Fibroblast of skin of right quadriceps (primary cell): Measurements from ENCODE around the gene PWWP2B.
"Not testable (repeated sequence)": the region's sequence is repeated elsewhere in the genome, so short reads cannot be mapped to it uniquely, and the experiment has no call there.

Experiments used
- DNase-seq: peaks from one replicate; pipeline ENCODE4 v3.0.0-alpha.2; 2013

The PWWP2B gene

DNA sequence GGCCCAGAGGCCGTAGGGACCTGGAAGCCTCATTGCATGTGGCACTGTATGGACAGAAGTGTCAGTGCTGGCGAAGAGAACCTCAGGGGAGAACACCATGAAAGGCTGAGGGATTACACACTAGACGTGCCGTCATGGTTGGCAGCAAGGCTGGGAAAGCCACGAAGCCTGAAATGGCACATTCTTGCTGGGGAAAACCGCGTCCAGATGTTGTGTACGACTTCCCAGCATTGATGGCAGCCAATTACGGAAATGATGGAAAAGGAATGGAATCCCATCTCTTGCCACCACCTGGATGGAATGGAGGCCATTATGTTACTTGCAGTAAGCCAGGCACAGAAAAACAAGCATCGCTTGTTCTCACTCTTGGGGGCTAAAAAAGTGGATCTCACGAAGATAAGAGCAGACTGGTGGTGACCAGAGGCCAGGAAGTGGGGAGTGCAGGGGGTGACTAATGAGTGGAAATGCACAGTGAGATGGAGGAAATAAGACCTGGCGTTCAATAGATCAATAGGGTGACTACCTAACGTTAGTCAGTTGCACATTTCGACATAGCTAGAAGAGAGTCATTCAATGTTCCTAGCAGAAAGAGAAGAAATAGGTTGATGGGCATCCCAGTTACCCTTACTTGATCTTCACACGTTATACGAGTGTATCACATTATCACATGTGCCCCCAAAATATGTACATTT, 14.6 kb upstream of the PWWP2B start:
- peak; percentile 88 for DNase-seq

DNA sequence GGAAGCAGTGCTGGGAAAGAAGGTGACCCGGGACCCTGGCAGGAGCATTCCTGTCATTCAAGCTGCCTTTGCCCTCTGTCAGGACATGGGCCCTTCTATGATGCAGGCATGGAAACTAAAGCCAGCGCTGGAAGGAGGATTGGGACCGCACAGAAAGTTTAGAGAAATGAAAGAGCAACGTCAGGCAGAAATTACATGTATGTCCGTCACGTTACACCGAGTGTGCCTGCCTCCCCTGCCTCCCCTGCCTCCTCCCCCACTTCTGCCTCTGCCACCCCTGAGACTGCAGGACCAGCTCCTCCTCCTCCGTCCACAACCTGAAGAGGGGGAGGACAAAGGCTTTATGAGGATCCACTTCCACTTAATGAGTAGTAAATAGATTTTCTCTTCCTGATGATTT, 13.9 kb upstream of the PWWP2B start:
- no peak for DNase-seq

DNA sequence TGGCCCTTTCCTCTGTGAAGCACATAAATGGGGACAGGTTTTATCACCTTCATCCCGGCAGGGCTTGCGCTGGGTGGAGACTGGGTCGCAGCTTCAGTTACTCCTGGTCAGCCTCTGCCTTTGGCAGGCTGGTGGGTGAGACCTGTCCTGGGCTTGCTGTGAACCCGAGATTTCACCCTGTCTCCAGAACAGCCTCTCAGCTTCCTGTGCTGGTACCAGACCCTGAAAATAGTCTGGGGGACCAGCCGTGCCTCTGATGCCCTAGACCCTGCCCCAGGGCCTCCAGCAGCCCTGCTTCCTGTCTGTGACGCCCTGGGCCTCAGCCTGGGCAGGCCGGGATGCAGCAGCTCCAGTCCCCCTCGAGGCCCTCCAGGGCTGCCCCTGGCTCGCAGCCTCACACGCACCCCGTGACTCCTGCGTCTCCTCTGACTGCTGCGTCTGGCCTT, 13.2 kb upstream of the PWWP2B start:
- no peak for DNase-seq

DNA sequence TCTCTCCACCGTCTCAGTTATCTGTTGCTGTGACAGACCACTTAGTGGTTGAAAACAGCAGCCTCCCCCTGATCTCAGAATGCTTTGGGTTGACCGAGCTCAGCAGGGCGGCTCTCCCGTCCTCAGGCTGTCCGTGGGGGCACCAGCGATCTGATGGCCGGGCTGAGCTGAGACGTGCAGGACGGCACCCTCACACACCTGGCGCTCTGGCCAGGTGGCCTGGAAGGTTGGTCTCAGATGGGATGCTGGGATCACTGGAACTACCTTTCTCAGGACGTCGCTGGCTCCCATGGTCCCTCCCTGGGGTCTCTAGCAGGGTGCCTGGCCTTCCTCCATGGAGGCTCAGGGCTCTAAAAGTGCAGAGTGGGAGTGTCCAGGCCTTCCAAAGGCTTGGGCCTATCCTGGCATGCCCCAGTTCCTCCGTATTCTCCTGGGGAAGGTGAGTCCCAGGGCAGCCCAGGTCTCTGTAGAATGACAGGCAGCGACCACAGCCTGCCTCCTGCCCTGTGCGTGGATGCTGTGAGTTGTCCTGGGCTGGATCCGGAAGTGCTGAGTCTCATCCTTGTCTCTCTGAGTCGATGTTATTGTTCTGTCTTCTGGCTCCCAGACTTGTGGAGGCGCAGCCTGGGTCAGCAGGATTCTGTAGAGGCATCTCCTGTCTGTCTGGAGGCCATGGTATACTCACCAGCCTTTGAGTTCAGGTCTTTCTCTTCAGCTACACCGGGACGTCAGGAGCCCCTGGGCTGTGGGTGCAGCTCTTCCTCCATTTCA, 12.2 kb upstream of the PWWP2B start:
- DNase-seq = no peak

DNA sequence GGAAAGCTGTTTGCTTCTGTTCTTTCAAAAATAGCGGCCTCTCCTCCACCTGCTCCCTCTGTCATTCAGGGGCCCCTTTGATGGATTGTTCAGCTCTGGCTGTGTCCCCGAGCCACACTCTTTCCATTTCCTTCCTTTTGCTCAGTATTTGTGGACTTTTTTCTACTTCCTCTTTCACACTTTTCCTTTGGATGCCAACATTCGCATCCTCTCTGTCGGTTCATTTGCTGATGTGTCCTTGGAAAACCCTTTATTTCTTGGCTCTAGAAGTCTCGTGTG, 11.7 kb upstream of the PWWP2B start:
- DNase-seq = no peak

DNA sequence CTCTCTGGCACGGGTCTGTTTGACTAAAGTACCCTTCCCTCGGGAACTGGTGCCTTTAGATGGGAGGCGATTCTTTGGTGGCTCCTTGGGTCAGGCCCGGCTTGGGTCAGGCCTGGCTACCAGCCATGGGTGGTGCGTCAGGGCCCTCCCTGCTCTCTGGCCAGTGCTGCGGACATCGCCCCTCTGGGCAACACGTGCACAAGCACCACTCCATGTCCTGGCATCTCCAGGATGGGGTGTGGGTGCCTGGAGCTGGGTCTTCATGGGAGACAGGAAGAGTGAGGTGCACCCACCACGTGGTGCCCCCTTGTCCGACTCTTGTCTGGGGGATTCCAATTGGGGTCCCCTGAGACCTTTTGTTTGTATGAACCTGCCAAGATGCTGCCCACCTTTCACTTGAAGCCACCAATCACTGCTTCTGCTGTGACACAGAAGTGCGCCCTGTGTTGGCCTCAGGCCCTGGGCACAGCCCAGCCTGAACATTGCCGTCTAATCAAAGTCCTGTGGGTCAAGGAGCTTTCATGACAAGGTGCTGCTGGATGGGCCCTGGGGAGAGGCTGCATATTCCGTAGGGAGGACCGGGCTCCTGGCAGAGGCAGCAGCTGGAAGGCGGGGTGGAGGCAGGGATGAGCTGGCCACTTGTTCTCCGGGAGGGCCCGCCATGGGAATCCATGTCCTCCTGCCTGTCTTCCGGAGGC, 11.1 kb upstream of the PWWP2B start:
- DNase-seq = no peak

DNA sequence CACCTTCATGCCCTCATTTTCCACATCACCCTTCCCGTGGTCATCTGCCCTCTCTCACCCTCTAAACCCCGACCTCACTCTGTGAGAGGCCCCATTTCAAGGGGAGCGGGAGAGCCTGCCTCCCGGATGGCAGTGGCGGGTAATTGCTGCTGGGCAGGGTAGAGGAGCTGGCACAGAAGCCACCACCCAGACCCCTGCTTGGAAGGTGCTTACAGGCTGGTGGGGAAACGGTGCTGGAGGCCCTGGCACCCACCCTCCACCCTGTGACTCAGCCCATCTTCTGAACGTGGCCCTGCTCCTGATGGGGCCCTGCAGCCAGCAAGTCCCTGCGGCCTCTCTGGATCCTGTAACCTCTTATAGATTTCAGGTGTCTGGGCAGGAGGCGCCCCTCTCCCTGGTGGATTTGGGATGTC, 10.6 kb upstream of the PWWP2B start:
- DNase-seq = no peak

DNA sequence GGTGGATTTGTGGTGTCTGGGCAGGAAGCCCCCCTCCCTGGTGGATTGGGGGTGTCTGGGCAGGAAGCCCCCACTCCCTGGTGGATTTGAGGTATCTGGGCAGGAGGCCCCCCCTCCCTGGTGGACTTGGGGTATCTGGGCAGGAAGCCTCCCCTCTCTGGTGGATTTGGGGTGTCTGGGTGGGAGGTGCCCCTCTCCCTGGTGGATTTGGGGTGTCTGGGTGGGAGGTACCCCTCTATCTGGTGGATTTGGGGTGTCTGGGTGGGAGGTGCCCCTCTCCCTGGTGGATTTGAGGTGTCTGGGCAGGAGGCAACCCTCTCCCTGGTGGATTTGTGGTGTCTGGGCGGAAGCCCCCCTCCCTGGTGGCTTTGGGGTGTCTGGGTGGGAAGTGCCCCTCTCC, 10.1 kb upstream of the PWWP2B start:
- DNase-seq = not testable (repeated sequence)

DNA sequence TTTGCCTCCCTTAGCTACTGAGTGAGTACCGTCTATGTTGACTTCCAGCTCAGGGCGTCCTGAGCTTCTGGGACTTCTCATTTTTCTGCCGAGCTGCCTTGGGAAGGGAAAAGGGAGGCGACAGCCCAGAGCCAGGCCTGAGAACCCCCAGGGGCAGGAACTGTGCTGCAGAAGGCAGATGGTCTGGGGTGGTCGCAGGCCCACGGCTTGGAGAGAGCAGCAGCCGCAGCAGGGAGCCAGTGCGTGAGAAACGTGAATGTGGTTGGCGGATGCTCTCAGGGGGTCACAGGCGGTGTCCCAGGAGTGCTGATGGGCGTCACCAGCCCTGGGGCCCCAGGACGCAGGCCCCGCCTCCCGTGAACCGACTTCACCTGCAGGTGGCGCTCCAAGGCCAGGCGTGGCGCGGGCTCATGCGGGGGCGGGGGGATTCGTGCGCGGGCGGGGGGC, 9.2 kb upstream of the PWWP2B start:
- DNase-seq = peak; percentile 59

DNA sequence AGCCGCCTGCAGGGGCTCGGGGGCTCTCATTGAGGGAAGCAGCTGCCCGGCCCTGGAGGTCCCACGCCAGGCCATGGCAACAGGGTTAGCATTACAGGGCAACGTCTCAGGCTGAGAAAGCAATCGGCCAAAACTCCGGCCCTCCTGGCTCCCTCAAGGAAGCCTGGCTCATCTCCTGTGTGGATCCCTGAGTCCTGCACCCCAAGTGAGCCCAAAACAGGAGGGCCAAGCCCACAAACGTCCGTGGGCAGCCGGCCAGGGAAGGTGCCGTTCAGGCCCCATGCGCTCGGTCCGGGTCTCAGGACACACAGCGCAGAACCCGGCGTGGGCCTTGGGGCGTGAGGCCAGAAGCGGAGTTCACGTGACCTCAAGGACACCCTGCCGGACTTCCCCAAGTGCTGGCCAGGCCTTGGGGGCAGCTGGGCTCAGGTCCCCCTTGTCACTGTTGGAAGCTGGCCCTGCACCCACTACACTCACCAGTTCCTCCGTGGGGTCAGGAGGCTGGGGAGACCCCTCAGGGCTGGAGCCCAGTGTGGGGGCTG, 8.0 kb upstream of the PWWP2B start:
- no peak for DNase-seq

DNA sequence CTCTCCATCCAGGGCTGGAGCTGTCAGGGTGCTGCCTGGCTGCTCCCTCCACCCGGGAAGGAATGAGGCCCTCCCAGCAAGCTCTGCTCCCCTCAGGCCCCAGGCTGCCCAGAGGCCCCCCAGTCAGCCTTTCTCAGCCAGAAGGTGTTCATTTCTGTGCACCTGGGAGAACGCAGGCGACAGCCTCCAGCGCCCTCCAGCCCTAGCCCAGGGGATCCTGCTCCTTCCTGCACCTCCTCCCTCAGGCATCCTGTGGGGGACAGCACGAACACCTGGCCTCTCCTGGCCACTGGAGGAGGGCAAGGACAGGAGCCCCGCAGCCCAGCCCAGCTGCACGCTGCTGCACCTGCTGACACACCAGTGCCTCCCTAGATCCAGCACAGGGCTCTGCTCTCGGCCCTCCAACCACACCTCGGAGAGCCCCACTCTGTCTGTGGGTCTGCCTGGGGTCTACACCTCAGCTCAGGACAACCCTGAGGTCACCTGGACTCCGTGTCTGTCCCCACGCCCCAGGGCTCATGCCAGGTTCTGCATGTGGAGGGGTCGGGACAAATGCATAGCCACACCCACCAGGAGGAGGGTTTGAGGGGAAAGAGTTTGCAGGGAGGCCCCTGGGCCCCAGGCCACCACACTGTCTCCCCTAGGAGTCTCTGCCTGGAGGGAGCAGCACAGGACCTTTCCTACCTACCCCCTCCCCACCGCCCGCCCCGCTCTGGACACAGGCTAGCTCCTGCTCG, 7.4 kb upstream of the PWWP2B start:
- no peak for DNase-seq

DNA sequence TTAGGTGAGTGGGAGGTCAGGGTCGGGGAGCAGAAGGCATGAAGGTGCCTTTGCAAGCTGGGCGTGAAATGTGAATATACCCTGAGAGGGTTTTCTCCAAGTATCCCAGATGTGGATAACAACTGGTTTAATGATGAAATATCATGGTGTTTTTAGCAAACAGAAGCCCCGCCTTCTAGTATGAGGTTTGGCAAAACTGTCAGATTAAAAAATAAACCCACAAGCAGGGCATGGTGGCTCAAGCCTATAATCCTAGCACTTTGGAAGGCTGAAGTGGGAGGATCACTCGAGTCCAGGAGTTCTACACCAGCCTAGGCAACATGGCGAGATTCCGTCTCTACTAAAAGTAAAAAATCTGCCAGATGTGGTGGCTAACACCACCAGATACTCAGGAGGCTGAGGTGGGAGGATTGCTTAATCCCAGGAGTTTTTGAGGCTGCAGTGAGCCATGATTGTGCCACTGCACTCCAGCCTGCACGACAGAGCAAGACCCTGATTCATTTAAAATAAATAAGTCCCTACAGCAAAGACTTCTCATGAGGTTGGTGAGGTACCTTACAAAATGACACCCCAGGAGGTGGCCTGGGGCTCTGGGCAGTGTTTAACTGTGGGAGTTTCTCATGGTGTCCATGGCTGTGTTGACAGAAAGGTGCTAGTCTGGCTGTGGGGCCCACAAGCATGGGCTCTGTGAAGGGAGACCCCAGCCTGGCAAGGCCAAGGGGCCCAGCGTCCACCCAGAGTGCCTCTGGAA, 6.7 kb upstream of the PWWP2B start:
- DNase-seq = no peak

DNA sequence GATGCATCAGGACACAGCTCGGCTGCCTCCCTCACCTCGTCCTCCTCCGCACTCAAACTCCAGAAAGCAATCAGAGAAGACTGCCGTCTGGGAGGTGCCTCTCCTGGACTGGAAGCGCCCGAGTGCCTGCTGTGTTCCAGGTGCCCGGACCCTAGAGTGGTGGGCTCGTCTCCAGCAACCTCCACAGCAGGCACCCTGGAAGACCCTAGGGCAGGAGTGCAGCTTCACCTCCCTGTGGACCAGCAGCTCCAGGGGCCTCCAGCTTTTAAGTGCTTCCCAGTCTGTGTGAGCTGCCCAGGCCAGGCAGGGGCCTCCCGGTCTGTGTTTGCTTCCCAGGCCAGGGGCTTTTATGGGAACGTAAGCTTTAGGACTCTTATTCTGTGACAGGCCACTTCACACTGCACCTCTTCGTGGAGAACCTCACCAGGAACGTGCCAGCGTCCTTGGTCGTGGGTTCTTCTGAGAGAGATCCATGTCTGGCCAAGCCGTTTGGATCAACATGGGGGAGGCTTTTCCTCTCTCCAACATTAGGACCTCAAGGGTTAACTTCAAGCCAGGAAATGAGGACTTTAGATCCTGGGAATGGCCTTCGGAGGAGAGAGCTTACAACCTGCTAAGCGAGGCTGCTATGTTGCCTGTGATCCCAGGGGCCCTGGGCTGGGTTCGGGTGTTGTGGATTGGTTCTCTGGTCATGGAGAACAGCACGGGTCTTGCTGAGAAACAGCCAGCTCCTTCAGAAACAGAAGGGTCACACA, 5.9 kb upstream of the PWWP2B start:
- no peak for DNase-seq

DNA sequence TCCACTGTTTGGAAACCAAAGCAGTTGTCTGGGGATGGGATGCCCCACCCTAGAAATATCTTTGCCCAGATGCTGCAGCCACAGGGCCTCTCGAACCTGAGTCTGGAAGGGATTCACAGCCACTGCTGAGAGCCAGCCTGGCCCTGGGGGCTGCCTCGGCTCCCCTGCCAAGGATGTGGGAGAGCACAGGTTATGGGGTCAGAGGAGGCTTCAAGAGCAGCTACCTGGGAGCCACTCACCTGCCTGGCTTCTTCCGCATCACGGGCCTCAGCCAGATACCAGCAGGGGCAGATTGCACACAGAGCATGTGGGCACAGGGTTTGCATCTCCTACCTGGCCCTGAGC, 5.4 kb upstream of the PWWP2B start:
- no peak for DNase-seq

DNA sequence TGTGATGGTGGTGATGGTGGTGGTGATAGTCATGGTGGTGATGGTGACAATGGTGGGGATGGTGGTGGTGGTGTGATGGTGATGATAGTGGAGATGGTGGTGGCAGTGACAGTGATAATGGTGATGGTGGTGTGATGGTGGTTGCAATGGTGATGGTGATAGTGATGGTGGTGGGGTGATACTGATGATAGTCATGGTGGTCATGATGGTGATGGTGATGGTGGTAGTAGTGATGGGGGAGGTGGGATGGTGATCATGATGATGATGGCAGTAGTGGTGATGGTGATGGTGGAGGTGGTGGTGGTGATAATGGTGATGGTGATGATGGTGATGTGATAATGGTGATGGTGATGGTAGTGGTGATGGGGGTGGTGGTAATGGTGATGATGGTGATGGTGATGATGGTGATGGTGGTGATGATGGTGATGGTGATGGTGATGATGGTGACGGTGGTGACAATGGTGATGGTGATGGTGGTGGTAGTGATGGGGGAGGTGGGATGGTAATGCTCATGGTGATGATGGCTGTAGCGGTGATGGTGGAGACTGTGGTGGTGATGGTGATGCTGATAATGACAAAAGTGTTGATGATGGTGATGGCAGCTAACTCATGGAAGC, 4.7 kb upstream of the PWWP2B start:
- no peak for DNase-seq

DNA sequence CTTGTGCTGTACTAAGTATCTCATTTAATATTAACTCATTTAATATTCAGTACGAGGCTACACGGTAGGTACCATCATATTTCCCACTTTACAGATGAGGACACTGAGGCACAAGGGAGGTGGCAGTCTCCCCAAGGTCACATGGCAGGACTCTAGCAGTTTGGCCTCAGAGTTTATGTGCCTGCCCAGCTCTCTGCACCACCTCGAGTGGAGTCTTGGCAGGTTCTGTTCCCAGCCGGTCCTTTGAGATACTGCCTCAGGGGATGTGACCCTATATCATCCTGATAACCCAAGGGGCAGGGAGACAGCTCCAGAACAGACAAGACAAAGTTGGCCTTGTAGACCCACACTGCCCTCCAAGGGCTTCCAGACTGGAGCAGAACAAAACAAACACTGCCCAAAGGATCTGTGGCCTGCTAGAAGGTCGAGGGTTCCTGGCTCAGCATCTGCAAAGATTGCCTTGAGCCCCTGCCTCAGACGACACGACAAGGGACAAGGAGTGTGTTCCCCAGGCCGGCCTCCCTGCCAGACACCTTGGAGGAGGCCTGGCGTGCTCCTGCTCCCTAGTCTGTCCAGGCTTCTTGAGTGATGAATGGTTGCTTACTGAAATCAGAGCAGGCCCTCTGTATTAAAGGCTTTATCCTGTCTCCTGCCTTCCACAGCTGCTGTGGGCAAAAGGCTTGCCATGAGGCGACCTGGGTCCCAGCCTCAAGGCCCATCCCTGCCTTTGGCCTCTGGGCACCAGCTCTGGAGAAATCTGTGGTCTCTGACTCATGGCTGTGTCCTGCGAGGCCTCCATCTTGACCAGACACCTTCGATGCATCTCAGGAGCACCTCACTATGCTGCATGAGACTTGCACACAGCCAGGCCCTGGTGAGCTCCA, 3.9 kb upstream of the PWWP2B start:
- no peak for DNase-seq

DNA sequence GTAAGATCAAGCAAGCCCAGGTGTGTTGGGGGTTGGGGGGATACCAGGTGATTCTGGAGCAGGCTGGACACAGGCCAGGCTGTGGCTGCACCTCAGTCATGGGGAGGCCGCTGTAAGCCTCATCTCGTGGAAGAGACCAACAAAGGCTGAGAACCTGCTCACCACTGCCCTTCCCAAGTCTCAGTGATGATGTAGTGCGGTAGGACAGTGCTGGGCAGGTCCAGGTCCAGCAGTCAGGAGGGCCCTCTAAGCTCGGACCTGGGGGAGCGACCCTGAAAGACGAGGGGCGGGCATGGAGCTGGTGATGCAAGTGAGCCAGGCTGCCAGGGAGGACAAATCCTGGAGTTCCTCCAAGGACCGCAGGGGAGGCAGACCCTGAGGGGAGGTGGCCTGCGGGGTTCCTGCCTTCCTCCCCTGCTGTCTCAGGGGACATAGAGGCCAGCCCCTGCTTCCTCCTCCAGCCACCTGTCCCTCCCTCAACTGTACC, 3.3 kb upstream of the PWWP2B start:
- no peak for DNase-seq

DNA sequence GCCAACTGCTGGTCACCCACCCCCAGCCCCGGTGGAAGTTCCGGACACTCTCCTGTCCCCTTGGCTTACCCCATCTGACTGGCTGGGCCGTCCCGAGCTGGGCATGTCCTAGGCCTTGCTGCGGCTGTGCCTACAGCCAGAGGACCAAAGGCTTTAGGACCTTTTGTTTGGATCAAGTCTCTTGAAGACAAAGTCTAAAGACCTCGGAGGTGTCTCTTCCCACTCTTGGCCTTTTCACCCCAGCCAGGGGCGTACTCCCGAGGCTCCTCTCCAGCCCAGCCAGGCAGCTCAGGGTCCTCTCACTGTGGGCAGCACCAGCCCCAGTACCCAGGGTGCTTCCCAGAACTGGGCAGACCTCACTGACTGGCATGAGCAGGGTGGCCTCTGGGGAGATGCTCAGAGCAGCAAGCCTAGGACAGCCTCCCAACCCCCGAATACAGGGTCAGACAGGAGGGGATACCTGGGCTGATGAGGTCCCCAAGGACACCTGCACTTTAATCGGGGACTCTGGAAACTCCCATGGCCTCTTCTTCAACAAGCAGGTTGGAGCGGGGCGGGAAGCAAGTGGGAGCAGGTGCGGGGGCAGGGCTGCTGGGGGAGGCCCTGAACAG, 2.7 kb upstream of the PWWP2B start:
- DNase-seq = no peak

DNA sequence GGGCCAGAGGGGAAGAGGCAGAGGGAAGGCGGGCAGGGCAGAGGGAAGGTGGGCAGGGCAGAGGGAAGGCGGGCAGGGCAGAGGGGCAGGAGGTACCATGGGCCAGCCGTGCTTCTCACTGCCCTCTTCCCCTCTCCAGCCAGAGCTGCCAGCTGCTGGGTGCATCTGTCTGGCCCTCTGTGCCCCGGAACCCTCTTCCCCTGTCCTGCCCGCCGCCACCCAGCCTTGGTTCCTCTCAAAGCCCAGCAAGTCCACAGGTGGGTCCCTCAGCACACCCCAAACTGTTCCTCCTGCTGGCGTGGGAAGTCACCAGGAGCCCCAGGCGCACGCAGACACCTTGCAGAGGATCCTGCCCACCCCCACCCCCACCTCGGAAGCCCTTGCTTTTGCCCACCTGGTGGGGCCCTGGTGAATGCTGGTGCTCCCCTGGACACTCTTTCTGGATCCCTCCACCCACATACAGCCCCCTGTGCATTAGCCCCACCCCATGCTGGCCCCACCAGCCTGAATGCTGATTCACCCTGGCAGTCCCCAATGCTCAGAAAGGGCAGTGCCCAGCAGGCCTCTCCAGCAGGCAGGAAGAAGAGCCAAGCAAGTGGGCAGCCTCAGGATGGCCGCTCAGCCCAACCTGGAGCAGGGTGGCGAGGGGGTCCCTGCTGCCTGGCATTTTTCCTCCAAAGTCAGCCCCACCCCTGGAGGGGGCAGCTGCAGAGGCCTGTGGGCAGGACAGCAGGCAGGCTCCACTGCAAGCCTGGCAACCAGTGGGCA, 1.9 kb upstream of the PWWP2B start:
- DNase-seq = no peak
